GM21786 (cell line): ENCODE results near the gene SHISA4.
"Not testable (repeated sequence)": the region's sequence is repeated elsewhere in the genome, so short reads cannot be mapped to it uniquely, and the experiment has no call there.

Source experiments
- ATAC-seq: cut with Tn5 transposase; IDR thresholded peaks from one replicate; pipeline ENCODE4 v1.9.1; 2021; ENCODE audit not compliant: unreplicated experiment

The SHISA4 gene, protein sequence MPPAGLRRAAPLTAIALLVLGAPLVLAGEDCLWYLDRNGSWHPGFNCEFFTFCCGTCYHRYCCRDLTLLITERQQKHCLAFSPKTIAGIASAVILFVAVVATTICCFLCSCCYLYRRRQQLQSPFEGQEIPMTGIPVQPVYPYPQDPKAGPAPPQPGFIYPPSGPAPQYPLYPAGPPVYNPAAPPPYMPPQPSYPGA

DNA sequence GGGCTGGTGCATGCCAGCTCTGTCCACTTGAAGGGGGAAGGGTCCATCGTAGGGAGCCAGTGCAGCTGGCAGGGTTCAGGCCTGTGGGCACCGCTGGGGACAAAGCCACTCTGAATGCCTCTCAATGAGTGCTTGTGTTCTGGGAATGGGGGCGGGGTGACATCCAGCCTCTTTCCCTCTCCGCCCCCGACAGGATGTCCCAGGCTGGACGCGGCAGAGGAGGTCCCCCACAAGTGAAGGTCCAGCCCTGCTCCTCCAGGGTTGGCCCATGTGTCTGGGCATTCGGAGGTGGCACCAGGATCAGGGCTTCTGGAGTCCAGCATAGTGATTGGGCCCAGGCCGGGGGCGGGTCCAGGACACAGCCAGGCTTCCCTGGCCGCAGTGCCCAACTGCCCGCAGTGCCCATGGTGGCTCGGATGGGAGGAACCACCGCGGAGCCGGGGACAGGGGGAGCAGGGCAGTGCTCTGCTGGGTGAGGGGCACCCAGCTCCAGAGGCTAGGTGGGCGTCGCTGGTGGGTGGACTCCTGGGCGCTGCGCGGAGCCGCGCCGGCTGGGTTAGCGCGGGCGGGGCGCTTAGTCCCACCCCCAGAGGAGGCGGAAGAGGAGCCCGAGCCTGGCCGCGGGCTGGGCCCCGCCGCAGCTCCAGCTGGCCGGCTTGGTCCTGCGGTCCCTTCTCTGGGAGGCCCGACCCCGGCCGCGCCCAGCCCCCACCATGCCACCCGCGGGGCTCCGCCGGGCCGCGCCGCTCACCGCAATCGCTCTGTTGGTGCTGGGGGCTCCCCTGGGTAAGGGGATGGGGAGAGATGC, at the start of gene SHISA4:
SHISA4 (plus strand) TSS at position 617 of the 808 bp plus-strand sequence; CDS start at position 714, 97 bp downstream.
- no peak for ATAC-seq

DNA sequence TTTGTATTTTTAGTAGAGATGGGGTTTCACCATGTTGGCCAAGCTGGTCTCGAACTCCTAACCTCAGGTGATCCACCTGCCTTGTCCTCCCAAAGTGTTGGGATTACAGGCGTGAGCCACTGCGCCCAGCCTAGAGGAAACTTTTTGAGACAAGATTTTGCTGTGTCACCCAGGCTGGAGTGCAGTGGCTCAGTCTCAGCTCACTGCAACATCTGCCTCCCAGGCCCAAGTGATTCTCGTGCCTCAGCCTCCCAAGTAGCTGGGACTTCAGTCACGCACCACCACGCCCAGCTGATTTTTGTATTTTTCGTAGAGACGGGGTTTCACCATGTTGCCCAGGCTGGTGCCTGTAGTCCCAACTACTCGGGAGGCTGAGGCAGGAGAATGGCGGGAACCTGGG, 49.6 kb upstream of the SHISA4 start:
- not testable (repeated sequence) for ATAC-seq

DNA sequence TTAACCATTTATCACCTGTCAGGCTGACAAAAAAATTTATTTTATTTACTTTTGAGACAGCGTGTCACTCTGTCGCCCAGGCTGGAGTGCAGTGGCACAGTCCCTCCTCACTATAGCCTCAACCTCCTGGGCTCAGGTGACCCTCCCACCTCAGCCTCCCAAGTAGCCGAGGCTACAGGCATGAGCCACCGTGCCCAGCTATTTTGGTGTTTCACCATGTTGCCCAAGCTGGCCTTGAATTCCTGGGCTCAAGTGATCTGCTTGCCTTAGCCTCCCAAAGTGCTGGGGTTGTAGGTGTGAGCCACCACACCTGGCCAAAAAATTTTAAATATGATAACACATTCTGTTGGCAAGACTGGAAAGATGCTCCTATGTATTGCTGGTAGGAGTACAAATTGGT, 48.6 kb upstream of the SHISA4 start:
- ATAC-seq: no peak

DNA sequence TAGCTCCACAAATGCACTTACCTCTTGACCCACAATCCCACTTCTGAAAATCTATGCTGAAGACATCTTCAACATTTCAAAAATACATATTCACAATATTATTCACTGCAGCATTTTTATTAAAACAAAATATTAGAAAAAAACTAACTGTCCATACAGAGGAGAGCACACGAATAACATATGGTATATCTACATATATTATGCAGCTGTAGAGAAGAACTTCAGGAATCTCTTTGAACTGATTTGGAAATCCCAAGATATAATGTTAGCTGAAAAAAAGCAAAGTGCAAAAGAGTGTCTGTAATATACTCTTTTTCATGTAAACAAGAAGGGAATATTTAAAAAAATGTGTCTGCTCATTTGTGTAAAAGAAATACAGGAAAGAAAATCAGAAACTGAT, 48.2 kb upstream of the SHISA4 start:
- no peak for ATAC-seq

DNA sequence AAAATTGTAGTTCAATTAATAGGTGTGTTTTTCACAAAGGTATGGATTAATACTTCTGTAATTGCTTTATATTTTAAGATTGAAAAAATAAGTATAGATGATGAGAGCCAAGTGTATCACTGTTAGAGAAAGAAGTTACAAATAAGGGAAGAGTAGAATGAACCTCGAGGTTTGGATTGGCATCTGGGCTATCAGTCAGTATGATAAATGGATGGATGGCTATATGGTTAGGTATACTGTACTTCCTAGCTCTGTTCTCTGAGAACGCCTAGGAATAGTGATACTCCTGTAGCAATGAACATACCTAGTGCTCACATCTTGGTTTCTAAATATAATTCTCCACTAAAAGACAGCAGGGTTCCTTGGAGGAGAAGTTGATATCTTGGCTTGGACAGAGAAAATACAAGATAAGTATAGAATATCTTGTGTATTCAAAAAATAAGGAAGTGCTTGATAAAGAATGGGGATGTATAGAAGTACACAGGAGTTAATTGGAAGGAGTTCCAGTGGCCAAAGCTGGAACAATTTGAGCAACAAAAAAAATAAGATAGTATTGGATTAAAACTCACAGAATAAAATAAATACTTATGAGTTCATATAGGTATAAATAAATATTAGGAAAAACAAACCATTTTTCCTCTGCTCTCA, 47.3 kb upstream of the SHISA4 start:
- no peak for ATAC-seq

DNA sequence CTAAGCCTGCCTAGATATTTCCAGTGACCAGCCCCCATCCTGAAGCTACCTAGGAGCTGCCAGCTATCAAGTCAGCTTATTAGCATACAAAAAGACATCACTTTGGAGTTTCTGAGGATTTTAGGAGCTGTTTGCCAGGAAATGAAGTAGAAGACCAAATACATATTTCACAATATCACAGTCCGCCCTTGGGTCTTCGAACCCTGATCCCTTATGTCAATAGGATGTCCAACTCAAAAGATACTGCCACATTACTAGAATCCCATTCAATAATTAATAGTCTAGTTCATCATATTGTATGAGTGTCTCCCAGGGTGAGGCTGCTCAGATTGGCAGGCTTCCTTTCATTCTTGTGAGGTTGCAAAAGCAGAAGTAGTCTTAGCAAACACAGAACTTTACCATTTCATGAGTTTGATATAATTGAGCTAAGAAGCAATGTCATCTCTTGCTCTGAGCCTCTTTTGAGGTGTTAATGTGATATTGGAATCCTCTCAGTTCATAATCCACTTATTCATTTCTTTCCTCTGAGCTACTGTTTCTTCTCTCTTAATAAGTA, 46.1 kb upstream of the SHISA4 start:
- no peak for ATAC-seq

DNA sequence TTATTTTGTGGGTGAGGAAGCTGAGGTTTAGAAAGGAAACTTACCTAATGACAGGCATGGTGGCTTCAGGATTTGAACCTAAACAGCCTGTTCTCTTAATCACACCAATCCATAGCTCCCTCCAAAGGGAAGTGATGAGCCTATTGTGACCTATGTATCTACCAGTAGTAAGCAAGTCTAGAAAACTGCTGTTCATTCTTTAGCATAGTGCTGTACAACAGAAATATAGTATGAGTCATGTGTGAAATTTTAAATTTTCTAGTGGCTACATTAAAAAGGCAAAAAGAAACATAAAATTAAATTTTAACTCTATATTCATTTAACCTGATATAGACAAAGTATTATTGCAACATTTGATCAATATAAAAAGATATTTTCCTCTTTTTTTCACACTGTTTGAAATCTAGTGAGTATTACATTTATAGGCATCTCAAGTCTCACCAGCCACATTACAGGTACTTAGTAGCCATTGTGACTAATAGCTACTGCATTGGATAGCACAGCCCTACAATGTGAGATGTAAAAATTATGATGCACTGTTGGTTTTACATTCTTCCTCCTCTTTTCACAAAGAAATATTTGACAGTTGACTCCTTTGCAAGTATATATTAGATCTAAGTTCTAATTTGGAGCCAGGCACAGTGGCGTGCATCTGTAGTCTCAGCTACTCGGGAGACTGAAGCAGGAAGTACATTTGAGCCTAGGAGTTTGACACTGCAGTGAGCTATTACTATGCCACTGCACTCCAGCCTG, 43.2 kb upstream of the SHISA4 start:
- no peak for ATAC-seq

DNA sequence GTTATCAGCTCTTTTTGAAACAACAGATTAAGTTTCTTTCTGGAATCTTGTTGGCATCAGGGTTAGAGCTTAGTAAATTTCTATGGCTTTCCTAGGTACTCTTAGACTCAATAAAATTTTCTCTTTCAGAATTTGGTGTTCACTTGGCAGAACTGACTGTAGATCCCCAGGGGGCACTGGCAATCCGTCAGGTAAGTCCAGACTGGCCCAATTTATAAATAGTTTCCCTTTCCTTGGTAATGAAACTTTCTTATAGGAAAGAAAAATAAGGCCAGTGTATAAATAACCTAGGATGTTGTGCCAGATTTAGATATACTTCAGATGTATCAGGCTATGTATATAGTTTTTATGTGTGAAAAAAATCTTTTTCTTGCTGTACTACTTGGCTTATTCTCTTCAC, 41.5 kb upstream of the SHISA4 start:
- ATAC-seq: no peak

DNA sequence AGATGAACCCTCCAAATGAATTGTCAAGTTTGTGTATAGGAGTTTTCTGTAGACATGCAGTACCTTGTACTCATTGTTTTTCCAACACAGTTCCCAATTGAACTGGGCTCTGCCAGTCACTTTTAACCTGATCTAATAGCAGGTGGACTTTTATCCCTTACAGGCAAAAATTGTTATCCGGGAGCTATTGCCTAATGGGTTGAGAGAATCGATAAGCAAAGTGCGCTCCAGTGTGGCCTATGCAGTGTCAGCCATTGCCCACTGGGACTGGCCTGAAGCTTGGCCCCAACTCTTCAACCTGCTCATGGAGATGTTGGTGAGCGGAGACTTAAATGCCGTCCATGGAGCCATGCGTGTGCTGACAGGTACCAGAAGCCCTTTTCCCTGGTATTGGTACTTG, 40.5 kb upstream of the SHISA4 start:
- ATAC-seq: no peak

DNA sequence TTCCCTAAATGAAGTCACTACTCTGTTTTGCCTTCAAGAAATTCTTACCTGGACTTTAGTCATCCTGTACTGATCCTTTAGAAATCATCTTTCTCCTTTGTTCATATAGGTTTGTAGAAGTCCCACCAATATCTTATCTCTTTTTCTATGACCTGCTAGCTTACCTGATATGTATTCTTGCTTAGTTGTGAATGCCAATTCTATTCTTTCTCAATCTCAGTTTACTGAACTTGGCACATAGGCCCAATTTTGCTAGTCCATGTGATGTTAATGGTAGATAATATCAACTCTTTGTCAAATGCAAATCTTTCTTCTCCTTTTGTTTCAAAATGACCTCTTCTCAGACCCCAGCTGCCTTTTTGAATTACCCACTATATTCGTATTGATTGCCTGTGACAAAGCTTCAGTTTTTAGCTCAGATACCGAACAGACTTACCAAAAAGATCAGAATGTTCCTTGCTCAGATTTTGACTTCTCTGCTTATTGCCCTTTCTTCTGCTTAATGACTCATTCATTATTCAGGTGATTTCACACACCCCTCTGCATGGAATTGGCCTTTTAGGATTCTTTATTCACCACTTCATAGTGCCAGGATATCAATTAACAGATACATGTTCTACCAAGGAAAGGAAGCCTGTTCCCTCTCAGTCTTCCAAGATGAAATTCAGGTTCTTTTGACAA, 39.2 kb upstream of the SHISA4 start:
- ATAC-seq: no peak

DNA sequence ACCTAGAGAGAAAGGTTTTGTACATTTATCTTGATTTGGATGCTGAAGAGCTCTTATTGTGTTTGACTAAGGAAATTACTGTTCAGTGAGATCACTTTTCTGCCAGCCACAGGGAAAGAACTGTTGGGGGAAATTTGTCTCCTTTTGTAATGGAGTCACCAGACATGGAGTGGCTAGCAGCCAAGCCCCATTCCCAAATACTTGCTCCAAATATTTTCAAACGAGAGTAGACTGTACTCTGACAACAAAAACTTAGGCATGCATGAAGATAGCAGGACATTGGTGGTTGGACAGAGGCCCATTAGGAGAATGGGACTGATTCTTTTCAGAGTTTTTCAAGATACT, 38.7 kb upstream of the SHISA4 start:
- no peak for ATAC-seq

DNA sequence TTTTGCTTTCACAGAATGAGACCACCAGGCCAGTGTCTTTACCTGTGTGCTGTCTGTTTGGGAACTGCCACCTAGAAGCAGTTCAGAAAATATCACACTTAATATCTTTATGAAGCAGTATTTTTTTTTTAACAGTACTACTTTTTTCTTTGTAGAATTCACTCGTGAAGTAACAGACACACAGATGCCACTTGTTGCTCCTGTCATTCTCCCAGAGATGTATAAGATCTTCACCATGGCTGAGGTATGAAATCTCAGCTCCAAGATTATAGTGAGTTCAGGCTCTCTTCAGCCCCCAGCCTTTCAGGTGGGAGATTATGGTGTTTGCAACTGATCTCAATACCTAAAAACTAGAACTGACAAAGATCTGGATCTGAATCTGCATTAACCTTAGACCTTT, 36.7 kb upstream of the SHISA4 start:
- no peak for ATAC-seq

DNA sequence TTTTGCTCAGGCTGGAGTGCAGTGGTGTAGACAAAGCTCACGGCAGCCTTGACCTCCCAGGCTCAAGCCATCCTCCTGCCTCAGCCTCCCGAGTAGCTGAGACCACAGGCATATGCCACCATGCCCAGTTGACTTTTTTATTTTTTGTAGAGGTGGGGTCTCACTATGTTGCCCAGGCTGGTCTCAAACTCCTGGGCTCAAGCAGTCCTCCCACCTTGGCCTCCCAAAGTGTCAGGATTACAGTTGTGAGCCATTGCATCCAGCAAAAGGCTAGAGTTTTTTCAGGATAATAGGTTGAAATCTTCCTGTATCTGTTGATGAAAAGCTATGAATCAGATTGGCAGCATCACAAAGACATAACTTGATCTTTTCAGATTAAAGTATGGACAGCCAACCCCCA, 32.0 kb upstream of the SHISA4 start:
- not testable (repeated sequence) for ATAC-seq

DNA sequence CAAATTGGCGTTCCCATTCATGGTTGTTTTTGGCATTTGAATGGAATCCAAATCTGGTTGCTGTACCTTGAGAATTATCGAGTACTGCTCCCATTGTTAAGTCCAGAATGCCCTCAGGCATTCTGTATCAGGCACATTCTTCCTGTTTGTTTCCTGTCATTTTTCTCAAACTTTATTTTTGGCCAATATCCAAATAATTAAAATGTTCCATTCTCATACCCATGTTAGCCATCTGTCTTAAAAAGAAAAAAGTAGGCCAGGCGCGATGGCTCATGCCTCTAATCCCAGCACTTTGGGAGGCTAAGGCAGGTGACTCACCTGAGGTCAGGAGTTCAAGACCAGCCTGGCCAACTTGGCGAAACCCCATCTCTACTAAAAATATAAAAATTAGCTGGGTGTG, 29.3 kb upstream of the SHISA4 start:
- no peak for ATAC-seq

DNA sequence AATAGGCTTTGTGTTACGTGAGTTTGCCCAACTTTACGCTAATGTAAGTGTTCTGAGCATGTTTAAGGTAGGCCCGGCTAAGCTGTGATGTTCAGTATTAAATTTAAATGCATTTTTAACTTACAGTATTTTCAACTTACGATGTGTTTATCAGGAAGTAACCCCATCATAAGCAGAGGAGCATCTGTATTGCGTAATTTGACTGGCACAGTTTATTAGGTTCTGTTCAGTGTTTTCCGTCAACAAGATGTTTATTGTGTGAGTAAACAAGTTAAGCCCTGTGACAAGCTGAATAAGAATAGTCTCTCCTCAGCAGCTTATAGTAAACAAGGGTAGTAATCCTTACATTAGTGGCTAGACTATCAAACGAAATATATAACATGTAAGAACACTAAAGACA, 27.2 kb upstream of the SHISA4 start:
- no peak for ATAC-seq

DNA sequence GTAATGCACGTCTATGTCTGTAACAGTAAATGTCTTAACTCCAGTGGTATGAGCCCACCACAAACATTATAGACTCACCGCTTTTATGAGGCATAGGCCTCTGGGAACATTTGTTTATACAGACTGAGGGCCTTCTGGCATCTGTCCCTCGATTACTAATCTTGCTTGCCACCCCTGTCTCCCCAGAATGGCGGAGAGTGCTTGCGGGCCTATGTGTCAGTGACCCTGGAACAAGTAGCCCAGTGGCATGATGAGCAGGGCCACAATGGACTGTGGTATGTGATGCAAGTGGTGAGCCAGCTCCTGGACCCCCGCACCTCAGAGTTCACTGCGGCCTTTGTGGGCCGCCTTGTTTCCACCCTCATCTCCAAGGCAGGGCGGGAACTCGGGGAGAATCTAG, 18.3 kb upstream of the SHISA4 start:
- ATAC-seq: no peak

DNA sequence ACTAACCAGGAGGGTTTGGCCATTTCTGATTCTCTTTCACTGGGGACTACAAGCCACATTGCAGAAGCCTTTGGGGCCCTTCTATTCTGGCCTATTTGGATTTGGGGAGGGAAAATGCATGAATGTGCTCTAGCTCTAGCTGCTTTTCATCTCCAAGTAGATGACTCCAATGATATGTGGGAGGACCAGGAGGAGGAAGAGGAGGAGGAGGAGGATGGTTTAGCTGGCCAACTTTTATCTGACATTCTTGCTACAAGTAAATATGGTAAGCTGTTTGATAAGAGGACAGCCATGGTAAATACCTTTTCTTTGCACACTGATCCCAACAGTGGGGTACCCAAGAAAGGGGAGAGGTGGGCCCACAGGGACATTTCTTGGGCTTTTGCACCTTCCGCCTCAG, 14.0 kb upstream of the SHISA4 start:
- ATAC-seq: no peak

DNA sequence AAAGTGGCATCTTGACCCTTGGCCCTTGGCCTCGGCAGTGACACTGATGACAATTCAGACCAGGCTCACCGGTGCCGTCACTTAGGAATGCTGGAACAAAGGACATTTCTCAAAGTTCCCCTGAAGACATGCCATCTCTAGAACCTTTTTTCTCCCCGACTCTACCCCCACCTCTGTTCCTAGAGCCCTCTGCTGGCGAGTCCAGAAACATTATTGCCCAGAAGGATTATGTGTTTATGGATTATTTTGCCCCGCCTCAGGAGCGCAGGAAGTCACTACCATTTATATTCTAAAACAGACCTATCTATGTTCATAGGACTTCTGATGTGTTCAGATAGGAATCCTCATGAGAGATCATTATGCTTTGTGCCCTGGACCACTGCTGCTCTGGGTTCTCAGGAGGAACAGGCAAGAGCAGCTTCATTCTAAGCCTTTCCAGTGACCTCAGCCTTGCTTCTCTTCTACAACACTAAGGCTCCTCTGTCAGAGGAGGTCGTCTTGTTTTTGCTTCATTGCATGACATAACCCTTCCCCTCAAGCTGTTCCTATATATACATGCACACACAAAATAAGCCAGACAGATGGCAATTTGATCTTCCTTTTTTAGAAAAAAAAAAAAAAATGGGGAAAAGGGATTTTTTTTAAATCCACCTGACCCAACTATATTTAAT, 12.4 kb upstream of the SHISA4 start:
- ATAC-seq: no peak

DNA sequence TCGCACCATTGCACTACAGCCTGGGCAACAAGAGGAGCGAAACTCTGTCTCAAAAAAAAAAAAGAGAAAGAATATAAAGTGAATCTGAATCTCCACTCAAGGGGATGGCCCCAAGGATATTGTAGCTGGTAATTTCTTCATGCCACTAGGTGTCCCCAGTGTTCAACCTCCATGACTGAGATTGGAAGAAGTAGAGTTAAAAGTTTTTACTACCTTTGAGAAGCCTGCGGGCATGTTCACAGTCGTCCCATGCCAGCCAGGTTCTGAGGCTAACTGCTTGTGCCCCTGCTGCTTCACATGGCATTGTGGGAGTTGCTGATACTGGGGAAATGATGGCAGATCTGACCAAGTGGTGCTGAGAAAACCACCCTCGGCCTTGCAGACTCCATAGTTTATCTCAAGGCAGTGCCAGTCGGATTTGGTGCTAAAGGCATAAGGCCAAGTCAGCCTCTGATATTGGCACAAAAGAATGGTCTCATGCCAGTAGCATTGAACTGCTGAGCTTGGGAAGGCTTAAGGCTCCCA, 10.8 kb upstream of the SHISA4 start:
- no peak for ATAC-seq
